T-helper 1 cell treated with Interleukin-12 subunit alpha and Interleukin-12 subunit beta and Interleukin-4 antibody, amounts not matched to agents 30 μg/mL and 1 μg/mL, for 36 hours (primary cell): ENCODE measurements around the gene KIAA1328.

Experiments used
- H3K27ac Mint-ChIP-seq: one replicate; pipeline ENCODE4 v1.8.0; 2021; ENCODE audit warnings: mild to moderate bottlenecking, mixed read lengths
- H3K27me3 Mint-ChIP-seq: one replicate; pipeline ENCODE4 v1.8.0; 2021; ENCODE audit warnings: low read depth, mixed read lengths
- H3K36me3 Mint-ChIP-seq: one replicate; pipeline ENCODE4 v1.8.0; 2021; ENCODE audit warnings: low read depth, mixed read lengths
- H3K4me1 Mint-ChIP-seq: one replicate; pipeline ENCODE4 v1.8.0; 2021; ENCODE audit warnings: low read depth, mixed read lengths
- H3K4me3 Mint-ChIP-seq: one replicate; pipeline ENCODE4 v1.8.0; 2021; ENCODE audit warnings: mild to moderate bottlenecking, moderate library complexity, mixed read lengths
- H3K9me3 Mint-ChIP-seq: one replicate; pipeline ENCODE4 v1.8.0; 2021; ENCODE audit warnings: mixed read lengths

The KIAA1328 gene

DNA sequence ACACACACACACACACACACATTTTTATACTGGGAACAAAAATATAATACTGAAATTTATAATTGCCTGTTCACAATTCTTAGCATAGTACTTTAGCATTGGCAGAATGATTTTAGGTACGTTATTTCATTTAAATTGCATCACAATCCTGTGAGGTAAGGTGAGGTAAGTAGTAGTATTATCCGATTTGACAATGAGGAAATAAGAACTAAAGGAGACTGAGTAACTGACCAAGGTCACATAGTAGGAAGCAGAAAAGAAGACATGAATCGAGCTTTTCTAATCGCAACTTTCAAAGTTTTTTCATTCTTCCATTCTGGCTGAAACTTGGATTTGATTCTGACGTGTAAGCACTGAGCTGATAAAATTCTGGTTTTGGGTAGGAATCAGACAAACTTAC is 351.2 kb downstream of the KIAA1328 start:
- no peak overlapping the region for H3K4me3 Mint-ChIP-seq
- H3K4me1 Mint-ChIP-seq: no peaks in the 10 kb centered on the region
- H3K27me3 Mint-ChIP-seq: no peaks in the 10 kb centered on the region
- H3K9me3 Mint-ChIP-seq: no peaks in the 10 kb centered on the region
- no peaks in the 10 kb centered on the region for H3K36me3 Mint-ChIP-seq
- no peak overlapping the region for H3K27ac Mint-ChIP-seq

GRCh38 chr18:37182340-37183135 is 353.6 kb downstream of the KIAA1328 start:
- Mint-ChIP-seq H3K9me3 (no peaks in the 10 kb centered on the region), H3K36me3 (no peaks in the 10 kb centered on the region), H3K27me3 (no peaks in the 10 kb centered on the region), H3K27ac (no peak overlapping the region), H3K4me3 (no peak overlapping the region), H3K4me1 (no peaks in the 10 kb centered on the region)

GRCh38 chr18:37184209-37184868 is 355.4 kb downstream of the KIAA1328 start:
- Mint-ChIP-seq H3K4me1 (no peaks in the 10 kb centered on the region), H3K27me3 (no peaks in the 10 kb centered on the region), H3K36me3 (no peaks in the 10 kb centered on the region), H3K9me3 (no peaks in the 10 kb centered on the region), H3K27ac (no peak overlapping the region), H3K4me3 (no peak overlapping the region)

DNA sequence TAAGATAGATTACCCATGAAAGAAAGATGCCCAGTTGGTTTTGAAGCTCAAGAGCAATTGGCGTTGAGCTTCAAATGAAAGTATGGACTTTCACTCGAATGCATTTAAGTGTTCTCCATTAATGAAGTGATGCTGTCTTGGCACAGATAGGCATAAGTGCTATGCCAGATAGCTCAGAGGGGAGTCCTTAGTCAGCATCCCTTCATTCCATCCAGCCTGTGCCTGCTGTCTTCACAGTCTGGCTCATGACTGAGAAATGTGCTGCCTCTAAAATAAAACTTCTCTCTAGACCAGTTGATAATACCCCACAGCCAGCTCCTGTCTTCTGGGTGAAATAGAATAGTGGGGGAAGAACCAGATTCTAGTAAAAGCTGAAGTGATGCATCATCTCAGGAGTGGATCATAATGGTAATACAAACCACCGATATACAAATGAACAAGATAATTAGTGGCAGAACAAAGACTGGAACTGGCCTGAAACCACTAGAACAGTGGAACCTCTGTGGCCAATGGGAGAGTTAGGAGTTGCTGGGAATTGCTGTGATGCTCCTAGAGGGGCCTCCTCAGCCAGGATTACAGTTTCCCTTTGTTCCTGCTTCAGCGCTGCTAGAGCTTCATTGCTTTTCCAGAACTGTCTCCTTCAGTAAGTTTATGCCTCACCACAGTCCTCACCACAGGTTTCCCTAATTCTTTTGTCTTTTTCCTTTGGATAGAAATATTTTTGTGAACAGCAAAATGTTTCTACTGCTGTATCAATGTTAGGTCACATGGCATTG is 359.3 kb downstream of the KIAA1328 start:
- no peaks in the 10 kb centered on the region for H3K9me3 Mint-ChIP-seq
- no peaks in the 10 kb centered on the region for H3K27me3 Mint-ChIP-seq
- no peak overlapping the region for H3K27ac Mint-ChIP-seq
- no peaks in the 10 kb centered on the region for H3K4me1 Mint-ChIP-seq
- H3K36me3 Mint-ChIP-seq: no peaks in the 10 kb centered on the region
- H3K4me3 Mint-ChIP-seq: no peak overlapping the region

- H3K36me3 Mint-ChIP-seq: no peaks in the 10 kb centered on the region
- no peak overlapping the region for H3K4me3 Mint-ChIP-seq
- no peaks in the 10 kb centered on the region for H3K4me1 Mint-ChIP-seq
- H3K27ac Mint-ChIP-seq: no peak overlapping the region
- H3K27me3 Mint-ChIP-seq: no peaks in the 10 kb centered on the region
- peaks cover 6% of the 10 kb centered on the region for H3K9me3 Mint-ChIP-seq
These were observed 370.8 kb downstream of the KIAA1328 start for GRCh38 chr18:37199741-37200140.

DNA sequence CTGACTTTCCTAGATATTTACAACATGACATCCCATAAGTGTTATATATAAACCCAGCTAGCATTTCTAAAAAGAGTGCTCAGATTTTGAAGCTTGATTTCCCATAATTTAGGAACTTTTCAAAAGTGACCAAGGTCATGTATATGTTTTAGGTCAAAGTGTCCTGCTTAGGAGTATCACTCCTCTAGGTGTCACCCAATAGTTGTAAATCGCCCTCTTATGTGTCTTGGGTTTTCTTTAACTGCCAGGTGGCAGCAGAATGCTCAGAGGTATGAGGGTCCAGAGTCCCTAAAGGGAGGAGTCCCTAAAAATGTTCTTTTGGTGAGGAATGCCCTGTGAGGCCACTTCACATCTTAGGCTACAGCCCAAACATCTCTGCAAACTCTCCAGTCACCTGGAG is 378.4 kb downstream of the KIAA1328 start:
- Mint-ChIP-seq H3K36me3 (no peaks in the 10 kb centered on the region), H3K27me3 (no peaks in the 10 kb centered on the region), H3K4me3 (no peak overlapping the region), H3K9me3 (no peaks in the 10 kb centered on the region), H3K27ac (no peak overlapping the region), H3K4me1 (no peaks in the 10 kb centered on the region)

DNA sequence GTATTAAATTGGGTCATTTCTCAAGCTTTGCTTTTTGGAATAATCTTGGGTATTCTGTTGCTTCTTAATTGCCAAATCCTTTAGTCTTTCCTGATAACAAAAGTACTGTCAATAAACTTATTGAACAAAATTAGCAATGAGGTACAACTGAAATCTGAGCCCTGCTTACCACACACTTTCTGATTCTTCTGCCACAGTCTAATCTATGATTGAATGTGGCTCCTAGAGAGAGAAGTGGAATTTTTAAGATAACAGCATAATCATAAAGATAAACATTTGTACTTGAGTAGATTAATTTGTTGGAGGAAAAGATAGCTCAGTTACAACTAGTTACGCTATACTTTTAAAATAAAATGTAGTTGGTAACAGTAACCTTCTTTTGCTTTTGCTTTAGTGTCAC is 381.9 kb downstream of the KIAA1328 start:
- Mint-ChIP-seq H3K27ac (no peak overlapping the region), H3K4me1 (no peaks in the 10 kb centered on the region), H3K4me3 (no peak overlapping the region), H3K9me3 (peaks cover 13% of the 10 kb centered on the region), H3K36me3 (no peaks in the 10 kb centered on the region), H3K27me3 (no peaks in the 10 kb centered on the region)

GRCh38 chr18:37218022-37218590 is 389.2 kb downstream of the KIAA1328 start:
- H3K36me3 Mint-ChIP-seq: no peaks in the 10 kb centered on the region
- no peaks in the 10 kb centered on the region for H3K27me3 Mint-ChIP-seq
- H3K4me1 Mint-ChIP-seq: no peaks in the 10 kb centered on the region
- peaks cover 17% of the 10 kb centered on the region for H3K9me3 Mint-ChIP-seq
- H3K4me3 Mint-ChIP-seq: no peak overlapping the region
- H3K27ac Mint-ChIP-seq: no peak overlapping the region

DNA sequence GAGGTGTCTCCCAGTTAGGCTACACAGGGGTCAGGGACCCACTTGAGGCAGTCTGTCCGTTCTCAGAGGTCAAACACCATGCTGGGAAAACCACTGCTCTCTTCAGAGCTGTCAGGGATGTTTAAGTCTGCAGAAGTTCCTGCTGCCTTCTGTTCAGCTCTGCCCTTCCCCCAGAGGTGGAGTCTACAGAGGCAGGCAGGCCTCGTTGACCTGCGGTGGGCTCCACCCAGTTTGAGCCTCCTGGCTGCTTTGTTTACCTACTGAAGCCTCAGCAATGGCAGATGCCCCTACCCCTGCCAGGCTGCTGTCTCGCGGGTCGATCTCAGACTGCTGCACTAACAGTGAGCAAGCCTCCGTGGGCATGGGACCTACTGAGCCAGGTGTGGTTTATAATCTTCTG is 390.3 kb downstream of the KIAA1328 start:
- Mint-ChIP-seq H3K4me3 (no peak overlapping the region), H3K4me1 (no peaks in the 10 kb centered on the region), H3K36me3 (no peaks in the 10 kb centered on the region), H3K27me3 (no peaks in the 10 kb centered on the region), H3K27ac (no peak overlapping the region), H3K9me3 (peaks cover 11% of the 10 kb centered on the region)

DNA sequence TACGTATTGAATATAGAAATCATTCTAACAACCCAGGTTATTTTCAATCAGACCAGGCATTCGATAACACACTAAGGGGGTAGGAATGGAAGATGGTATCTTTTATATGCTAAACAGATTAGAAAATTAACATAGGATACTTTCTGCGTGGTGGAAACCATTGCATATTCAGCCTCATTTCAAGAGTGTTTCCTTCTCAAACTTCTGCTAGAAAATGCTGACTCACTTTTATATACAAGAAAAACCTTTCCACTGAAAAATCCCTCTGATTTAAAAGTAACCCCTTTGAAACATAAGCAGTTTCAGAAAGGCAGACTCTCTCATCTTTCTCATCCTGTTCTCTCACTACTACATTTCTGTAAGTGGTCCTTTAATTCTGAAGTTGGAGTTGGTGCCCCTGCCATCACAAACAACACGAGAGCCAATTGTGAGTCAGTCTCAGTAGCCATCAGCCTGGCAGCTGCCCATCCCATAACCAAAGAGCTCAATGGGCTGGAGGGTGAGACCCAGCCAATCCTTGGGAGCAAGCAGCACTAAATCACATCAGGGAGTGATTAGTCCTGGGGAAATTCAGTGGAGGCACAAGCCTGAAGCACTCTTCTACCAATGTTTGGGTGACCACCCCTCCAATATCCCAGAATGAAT is 393.5 kb downstream of the KIAA1328 start:
- Mint-ChIP-seq H3K4me3 (no peak overlapping the region), H3K4me1 (no peaks in the 10 kb centered on the region), H3K27ac (no peak overlapping the region), H3K27me3 (no peaks in the 10 kb centered on the region), H3K36me3 (no peaks in the 10 kb centered on the region), H3K9me3 (no peaks in the 10 kb centered on the region)

GRCh38 chr18:37222999-37223378 is 394.1 kb downstream of the KIAA1328 start:
- Mint-ChIP-seq H3K36me3 (no peaks in the 10 kb centered on the region), H3K9me3 (peaks cover 3% of the 10 kb centered on the region), H3K27ac (no peak overlapping the region), H3K4me1 (no peaks in the 10 kb centered on the region), H3K27me3 (no peaks in the 10 kb centered on the region), H3K4me3 (no peak overlapping the region)

GRCh38 chr18:37225279-37225678 is 396.4 kb downstream of the KIAA1328 start:
- H3K36me3 Mint-ChIP-seq: no peaks in the 10 kb centered on the region
- H3K9me3 Mint-ChIP-seq: peaks cover 4% of the 10 kb centered on the region
- H3K27ac Mint-ChIP-seq: no peak overlapping the region
- no peaks in the 10 kb centered on the region for H3K4me1 Mint-ChIP-seq
- H3K4me3 Mint-ChIP-seq: no peak overlapping the region
- no peaks in the 10 kb centered on the region for H3K27me3 Mint-ChIP-seq

GRCh38 chr18:37230768-37231167 is 401.8 kb downstream of the KIAA1328 start:
- H3K4me1 Mint-ChIP-seq: no peaks in the 10 kb centered on the region
- no peaks in the 10 kb centered on the region for H3K36me3 Mint-ChIP-seq
- H3K27ac Mint-ChIP-seq: no peak overlapping the region
- H3K27me3 Mint-ChIP-seq: no peaks in the 10 kb centered on the region
- no peak overlapping the region for H3K4me3 Mint-ChIP-seq
- peaks cover 4% of the 10 kb centered on the region for H3K9me3 Mint-ChIP-seq

DNA sequence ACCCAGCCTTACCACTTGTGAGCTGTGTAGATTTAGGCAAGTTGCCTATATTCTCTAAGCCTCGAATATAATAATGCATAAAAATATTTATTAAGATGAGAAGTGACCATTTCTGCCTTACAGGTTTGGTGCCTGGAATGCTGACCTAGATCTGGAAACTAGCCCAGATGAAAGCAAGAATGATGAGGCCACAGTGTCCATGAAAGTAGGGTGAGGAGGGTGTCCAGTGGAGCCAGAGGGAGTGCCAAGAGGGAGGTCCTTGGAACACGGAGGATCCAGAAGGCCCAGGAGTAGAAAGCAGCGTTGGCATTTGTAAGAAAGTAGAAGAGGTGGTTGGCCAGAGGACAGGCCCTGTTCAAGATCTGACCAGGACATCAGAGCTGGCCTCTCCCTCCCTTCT is 402.3 kb downstream of the KIAA1328 start:
- Mint-ChIP-seq H3K27ac (no peak overlapping the region), H3K9me3 (peaks cover 4% of the 10 kb centered on the region), H3K4me3 (no peak overlapping the region), H3K36me3 (no peaks in the 10 kb centered on the region), H3K4me1 (no peaks in the 10 kb centered on the region), H3K27me3 (no peaks in the 10 kb centered on the region)
